DMS153 treated with DMSO at 0.1 percent for 48 hours (cell line): ENCODE data around the gene ANKS1A.

Experiments
- DNase-seq: peaks from one replicate; lab custom pipeline; 2025; ENCODE audit not compliant: unreplicated experiment; lab: John Stamatoyannopoulos, UW

ANKS1A gene

DNA sequence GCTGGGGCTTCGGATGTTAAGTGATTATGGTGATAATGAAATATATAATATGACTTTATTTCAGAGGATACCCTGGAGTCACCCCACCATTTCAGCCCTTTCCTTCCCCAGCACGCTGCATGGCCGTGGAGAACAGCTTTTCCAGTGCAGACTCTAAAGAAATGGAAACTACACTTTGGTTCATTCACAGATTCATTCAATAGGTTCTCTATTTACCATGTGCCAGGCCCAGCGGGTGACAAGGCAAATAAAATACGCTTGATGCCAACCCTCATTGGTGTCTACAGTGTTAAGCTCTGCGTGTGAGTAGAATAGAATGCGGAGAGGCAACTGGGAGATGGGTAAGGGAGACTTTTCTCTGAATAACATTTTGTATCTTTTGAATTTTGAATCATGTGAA lies 162.3 kb downstream of the ANKS1A start:
- no peak for DNase-seq

DNA sequence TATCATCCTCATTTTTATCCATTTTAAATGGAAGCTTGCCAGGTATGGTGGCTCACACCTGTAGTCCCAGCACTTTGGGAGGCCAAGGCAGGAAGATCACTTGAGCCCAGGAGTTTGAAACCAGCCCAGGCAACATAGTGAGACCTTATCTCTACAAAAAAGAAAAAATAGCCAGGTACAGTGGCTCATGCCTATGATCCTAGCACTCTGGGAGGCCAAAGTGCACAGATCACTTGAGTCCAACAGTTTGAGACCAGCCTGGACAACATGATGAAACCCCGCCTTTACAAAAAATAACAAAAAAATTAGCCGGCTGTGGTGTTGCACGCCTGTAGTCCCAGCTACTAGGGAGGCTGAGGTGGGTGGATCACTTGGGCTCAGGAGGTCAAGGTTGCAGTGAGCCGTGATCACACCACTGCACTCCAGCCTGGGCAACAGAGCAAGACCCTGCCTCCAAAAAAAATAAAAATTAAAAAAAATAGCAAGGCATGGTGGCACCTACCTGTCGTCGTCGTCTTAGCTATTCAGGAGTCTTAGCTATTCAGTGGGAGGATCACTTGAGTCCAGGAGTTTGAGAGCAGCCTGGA lies 163.0 kb downstream of the ANKS1A start:
- DNase-seq = no peak

DNA sequence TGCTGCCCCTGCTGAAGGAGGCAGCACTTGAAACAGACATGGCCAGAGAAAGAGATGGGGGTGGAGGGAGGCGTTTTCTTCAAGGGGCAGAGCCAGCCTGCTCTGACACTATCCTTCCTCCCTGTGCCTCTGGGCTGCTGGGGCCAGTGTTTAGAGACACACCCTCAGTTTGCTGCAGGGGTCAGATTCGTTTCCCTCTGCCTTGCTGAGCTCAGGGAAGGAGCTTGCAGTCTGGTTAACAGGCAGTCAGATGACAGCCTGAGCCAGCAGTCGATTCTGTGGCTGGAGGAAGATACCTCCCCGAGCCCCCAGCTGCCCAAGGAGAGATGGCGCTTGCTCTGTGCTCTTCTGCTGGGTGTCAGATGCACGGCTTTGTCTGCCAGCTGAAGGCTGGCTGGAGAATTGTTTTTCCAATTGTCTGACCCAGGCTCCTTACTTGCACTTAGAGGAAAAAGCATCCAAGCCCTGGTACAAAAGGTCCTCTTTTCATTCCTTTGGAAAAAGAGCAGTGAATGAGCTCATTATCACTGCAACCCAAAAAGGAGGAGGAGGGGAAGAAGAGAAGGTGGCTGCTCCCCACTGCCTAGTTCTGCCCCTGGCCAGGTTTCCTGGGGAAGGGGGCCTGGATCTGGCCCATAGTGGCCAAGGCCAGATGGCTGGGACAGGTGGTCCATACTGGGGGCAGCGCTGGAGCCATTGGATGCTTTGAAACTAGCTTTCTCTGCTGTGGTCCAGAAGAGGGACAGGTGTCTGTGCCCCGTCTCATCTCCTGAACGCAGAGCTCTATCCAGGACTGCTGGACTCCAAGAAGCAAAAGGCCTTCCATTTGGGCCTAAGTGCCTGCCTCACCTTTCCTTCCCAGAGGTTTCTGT lies 163.9 kb downstream of the ANKS1A start:
- no peak for DNase-seq

- no peak for DNase-seq
These were observed 164.6 kb downstream of the ANKS1A start for GRCh38 chr6:35053701-35054100.

DNA sequence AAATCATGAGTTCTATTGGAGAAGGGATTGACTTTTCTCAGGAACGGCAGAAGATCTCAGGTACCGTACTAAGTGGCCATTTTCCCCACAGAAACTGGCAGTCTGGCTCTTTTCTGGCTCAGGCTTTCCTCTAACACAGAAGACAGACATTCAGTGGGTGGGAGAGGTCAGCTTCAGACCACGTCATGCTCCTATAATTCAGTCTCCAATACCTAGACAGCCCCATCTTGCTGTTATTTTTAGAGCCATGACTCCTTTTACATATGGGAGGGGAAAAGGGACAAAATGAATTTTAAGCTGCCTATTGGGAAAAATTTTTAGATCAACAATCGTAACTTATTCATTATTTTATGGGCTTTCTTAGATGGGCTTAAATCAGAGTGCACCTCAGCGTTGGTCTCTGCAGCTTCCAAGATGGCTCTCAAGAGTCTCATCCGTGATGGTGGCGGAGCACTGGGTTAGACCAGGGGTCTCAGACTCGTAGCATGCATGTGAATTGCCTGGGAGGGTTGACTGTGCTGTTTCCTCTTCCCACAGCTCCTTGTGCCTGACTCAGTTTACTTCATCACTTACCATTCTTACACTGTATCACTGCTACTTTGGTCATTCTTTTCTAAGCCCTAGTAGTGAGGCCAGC lies 165.2 kb downstream of the ANKS1A start:
- DNase-seq = no peak

DNA sequence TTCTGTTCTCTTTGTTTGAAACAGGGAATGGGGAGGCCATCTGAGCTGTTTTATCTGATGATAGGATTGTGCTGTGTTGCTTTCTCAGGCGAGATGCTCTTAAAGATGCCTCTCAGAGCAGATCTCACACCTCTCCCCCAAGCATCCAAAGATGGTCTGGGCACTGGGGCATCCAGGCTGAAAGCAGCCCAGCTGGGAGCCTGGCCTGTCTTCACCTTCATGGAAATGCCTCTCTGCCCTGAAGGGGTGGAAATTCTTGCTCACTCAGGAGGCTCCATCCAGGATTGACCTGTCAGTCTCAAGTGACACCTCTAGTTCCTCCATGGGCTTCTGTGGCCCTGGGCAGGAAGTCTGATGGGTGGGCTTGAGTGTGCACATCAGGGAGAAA lies 165.7 kb downstream of the ANKS1A start:
- DNase-seq = no peak

DNA sequence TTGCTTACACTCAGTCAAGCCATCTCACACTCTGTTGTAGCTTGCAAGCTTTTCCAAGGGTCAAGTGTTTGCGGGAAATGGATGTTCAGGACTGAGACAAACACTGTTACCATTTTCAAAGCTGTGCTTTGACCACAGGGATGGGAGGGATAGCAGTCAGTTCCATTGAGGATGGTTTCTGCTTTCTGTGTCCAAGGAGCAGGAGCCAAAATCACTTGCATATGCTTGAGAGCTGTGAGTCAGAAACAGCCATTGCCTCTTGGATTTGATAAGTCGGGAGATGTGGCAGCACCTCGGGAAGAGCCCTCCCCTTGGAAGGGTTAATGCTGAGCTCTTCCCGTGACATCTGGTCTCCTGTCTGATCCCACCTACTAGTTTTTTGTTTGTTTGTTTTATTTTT lies 166.8 kb downstream of the ANKS1A start:
- no peak for DNase-seq

DNA sequence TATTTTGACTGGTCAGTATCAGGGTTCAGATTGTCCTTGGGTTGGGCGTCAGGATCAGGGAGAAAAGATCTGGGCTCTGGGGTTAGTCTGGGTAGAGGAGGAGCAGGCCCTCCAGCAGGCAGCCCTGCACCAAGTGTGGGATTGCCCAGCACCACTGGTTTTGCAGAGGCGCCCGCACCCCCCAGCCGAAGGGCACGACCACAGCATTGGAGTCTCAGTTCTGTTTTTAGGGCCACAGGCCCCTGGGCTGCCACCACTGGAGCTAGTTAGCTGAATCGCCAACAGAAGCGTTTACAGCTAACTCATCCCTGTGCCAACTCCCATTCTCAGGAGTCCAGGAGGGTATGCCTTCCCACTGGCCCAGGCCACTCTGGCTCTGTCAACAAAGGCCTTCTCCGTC lies 167.9 kb downstream of the ANKS1A start:
- DNase-seq = no peak

DNA sequence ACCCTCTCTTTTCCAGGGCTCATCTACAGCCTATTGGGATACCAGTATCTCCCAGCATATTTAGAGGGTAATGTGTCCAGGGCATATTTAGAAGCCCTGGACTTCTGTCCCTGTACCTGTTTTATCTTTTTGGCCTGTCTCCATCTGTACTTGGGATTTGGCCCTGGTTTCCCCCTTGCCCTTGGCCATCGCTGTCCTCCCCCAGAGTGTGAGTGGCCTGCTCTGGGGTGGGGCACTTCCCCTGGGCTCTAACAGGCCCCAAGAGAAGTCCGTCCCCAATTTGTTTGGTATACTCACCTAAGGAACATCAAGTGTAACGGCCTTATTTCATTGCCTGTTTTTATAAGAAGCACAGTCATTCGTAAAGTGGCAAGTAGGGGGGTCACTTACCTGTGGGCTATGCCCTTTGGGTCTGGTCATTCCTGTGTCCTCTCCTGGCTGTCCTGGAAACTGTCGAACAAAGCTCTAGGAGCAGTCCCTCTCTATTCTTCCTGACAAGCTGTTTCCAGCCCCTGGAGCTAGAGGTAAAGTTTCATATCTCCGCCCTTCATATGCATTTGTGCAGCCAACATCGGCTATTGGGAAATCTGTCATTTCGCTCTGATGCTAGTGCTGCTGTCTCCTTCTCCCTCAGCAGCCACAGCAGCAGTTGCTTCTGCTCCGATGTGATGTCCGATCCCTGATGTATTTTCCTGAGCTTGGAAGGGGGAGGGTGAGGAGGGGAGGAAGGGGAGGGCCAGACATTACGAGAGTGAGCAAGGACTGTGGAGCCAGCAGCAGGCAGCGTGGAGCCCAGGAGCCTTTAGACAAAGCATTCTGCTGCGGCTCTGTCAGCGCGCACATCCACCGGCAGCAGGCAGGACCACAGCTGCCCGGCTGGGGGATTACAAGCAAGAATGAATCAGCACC lies 168.6 kb downstream of the ANKS1A start:
- DNase-seq = no peak

- DNase-seq = no peak
These were observed 169.3 kb downstream of the ANKS1A start for GRCh38 chr6:35058358-35058675.

DNA sequence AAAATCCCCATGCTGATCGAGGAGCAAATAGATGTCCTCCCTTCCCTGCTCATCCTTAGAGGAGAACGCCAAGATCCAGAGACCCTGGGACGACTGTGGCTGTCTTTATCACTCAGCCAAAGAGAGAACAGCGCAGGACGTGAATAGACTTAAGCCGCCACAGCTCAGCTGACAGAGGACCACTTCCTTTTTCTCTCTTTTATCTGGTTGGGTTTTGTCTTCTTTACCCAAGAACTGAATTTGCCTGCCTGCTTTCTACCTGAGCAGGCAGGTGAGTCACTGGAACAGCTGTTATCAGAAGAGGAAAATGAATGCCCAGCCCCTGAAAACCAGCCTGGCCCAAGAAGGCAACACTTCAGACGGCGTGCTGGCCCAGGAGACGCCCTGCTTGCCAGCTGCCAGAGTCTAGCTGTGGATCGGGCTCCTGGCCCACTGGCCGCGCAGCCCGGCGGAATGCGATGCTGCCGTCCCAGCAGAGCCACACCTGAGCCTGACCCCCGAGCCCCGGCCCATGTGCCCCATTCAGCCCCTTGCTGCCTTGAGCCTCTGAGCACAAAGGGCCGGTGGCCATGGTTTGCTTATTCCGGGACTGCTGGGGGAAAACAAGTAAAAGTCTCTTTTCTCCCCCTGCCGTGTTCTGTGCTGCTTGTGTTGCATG lies 169.9 kb downstream of the ANKS1A start:
- no peak for DNase-seq

DNA sequence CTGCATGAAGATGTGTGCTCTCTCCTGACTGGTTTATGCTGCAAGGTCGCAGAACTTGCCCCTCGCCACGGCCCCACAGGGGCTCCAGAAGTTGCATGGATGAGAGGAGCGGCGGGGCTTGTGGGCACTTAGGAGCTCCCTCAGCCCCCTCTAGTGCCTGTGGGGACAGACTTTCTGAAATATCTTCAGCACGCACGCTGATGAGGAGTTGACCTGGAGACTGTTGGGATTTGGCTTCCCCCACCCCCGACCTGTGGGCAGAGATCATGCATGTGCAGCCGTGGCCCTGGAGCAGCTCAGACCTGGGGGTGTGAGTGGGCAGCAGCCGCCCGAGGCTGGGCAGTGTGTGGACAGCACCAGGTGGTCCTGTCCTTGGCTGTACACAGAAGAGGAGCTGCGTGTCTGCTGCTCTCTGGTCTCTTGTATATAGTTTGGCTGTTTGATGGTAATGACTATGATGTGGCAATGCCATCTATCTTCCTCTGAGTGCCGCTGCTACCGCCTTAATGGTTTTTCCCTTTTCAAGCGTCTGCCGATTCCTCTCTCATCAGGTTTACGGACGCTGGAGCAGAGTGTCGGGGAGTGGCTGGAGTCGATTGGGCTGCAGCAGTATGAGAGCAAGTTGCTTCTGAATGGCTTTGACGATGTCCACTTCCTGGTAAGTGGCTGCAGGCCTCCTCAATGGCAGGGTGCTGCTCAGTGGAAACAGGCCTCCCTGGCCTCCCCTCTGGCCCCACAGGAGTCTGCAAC lies 170.7 kb downstream of the ANKS1A start:
- DNase-seq = no peak

DNA sequence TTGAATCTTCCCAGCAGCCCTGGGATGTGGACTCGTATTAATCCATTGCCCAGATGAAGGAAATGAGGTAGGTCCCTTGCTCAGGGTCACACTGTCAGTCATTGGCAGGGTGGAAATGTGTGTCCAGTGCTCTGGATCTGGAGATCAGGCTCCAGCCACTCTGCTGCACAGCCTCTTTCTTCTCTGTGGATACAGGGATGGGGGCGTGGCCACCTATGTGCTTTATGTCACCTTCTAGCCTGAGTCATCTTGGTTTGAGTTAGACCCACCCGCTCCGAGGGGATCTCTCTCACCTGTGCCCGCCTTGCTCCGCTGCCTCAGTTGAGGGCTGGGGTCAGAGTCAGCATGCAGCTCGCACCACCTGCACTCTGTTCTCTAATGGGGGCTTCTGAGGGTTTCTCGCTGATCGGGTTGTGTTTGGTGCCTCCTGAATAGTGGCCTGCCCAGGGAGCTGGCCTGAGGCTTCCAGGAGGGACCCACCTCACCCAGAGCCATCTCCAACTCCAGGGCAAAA lies 172.1 kb downstream of the ANKS1A start:
- DNase-seq = no peak

DNA sequence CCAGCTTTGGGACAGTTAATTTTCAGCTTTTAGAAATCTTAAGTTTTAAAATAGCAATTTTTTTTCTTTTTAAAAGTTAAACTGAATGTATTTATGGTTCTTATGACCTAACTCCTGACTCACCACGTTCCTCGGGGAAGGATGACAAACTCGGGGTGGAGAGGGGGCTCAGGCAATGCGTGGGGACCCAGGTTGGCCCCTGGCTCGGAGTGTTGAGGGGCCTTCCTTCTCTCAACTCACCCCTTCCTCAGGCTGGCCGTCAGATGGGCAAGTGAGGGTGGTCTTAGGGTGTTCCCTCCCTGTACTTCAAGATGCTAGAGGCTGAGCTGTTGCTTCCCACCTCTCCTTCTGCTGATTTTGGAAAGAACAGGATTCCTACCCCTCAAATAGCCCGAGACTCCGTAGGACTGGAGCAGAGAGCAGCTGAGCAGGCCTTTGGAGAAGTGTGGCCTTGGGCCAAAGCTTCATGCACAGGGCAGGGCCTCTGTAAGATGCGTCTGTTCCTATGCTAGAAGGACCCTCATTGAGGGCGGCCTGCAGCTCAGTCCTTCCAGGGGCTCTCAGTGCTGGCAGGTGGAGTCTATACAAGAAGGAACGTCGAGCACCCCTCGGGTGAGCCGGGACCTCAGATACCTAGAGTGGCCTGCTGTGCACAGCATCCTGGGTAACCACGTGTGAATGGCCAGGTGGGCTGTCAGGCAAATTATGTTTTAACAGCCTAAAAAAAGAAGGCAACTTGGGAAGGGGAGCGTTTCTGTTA lies 172.8 kb downstream of the ANKS1A start:
- no peak for DNase-seq

GRCh38 chr6:35062676-35063574 lies 173.9 kb downstream of the ANKS1A start:
- DNase-seq = no peak

DNA sequence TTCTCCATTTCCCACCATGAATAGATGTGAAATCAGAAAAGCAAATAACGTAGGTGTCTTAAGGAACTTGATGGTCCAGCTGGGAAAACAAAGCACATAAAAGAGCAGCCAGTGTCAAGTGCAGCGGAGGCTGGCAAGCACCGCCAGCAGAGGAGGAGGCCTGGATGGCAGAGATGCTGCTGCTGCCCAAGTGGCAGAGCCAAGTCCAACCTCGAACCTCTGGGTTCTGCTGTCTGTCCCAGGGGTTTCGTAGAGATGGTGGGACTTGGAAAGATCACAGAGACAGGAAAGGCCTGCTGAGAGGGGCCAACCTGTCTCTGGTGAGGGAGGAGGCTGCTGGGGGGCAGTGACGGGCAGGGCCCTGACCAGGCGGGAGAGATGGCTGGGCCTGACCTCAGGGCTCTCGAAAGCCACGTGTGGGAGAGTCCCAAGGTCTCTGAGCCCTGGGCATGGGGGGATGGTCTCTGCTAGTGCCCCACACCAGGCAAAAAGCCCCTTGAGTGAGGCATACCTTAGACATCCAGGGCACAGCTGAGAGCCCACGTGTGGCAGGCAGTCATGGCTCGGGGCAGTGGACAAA lies 174.7 kb downstream of the ANKS1A start:
- DNase-seq = no peak

GRCh38 chr6:35064290-35064689 lies 175.2 kb downstream of the ANKS1A start:
- no peak for DNase-seq
